GM18517 (cell line): ENCODE results near the gene ASMTL.
"Not testable (repeated sequence)": the region's sequence is repeated elsewhere in the genome, so short reads cannot be mapped to it uniquely, and the experiment has no call there.

ENCODE experiments used
- ATAC-seq: cut with Tn5 transposase; IDR thresholded peaks from one replicate; pipeline ENCODE4 v1.9.1; 2021; ENCODE audit warnings: mild to moderate bottlenecking, moderate library complexity; ENCODE audit not compliant: unreplicated experiment

ASMTL gene

DNA sequence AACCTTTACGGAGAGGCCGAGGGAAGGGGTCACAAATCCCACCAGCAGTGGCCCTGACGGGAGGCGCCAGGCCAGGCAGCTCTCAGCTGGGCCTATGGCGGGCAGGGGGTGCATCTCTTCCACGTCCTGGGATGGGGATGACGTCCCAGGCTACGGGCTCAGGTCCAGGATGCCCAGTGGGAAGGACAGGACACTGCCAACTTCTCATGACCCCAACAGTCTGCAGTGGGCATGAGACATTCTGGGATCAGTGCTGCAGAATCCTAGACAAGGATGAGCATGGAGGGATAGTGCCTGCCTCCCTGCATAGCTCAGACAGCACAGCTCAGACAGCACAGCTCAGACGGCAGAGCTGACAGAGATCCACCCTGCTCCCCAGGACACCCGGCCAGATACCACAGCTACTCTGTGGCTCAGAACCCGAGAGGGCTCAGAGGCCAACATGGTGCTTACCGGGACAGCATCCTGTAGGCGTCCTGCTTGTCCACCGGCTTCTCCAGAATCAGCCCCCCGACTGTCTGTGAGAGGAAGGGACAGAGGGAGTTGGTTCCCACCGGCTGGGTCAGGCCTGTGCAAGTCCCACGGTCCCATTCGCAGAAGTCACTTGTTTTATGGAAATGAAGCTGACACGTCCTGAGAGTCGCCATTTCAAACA is 17.3 kb downstream of the ASMTL start:
- no peak for ATAC-seq

DNA sequence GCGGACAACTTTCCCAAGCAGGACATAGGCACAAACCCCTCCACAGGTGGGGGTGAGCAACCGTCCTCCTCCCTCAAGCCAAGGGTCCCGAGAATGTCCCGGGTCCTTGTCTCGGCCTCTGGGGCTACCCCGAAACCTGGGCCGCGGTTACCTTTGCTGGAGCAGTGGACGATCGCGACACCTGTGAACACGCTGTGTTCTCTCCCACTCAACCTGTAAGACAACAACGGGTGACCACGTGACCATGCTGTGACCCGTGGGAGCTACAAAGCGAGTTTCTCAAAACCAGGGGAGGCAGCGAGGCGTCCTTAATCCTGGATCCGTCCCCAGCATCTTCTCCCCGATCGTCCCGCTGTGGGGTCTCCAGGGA is 17.9 kb downstream of the ASMTL start:
- ATAC-seq: no peak

DNA sequence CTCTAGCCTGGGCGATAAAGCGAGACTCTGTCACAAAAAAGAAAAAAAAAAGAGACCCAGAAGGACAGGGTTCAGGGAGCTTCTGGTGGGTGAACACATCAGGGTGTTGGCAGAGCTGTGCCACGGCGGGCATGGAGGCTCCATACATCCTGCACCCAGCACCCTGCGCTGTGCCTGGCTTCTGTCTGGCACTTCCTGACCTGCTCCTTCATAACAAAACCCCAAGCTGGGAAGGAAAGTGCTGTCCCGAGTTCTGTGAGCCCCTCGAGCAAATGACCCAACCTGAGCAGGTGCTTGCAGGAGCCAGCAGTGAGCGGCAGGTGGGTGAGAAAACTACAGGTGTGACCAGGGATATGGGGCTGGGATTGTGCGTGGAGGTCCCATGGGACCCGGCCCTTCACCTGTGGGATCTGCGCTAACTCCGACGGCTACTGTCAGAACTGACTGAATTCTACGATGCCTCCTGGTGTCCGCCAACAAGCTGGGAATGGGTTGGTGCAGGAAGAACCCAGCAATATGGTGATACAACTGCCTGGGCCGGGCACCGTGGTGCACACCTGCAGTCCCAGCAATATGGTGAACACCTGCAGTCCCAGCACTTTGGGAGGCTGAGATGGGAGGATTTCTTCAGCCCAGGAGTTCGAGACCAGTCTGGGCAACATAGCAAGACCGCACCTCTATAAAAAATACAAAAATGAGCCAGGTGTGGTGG is 18.9 kb downstream of the ASMTL start:
- no peak for ATAC-seq

DNA sequence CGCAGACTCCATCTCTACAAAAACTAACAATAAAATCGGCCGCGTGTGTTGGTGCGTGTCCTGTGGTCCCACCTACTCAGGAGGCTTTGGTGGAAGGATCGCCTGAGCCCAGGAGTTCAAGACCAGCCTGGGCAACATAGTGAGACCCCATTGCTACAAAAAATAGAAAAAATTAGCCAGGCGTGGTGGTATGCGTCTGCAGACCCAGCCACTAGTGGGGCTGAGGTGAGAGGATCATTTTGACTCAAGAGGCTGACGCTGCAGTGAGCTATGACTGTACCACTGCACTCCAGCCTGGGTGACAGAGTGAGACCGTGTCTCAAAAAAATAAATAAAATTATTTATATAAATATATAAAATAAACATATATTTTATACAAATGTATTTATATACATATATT is 22.3 kb downstream of the ASMTL start:
- ATAC-seq: no peak

DNA sequence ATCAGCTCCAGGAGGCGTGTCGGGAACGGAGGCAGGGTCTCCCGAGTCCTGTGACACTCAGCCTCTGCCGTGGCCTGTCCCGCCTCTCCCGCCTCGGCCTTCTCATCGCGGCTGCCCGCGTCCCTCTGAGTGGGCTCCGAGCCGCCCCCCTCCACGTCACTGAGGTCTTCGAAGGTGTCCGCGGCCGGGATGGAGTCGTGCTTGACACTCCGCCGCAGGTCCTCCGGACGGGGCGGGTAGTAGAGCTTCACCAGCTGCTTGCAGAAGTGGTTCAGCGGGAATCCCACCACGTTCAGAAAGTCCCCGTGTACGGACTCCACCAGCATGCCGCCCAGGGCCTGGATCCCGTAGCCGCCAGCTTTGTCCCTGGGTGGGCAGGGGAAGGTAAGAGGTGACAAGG is 25.0 kb downstream of the ASMTL start:
- ATAC-seq: no peak

DNA sequence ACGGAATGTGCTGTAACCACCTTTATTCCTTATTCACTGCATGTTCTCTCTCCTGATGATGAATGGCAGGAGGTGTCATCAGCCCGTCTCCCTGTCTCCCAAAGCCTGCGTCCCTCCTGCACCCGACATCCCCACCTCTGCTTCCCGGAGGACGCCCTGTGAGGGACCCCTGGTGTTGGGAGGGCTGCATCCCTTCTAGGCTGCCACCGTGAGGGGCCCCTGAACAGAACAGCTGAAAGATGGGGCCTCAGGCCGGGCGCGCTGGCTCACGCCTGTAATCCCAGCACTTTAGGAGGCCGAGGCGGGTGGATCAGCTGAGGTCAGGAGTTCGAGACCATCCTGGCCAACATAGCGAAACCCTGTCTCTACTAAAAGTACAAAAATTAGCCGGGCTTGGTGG is 26.4 kb downstream of the ASMTL start:
- not testable (repeated sequence) for ATAC-seq

DNA sequence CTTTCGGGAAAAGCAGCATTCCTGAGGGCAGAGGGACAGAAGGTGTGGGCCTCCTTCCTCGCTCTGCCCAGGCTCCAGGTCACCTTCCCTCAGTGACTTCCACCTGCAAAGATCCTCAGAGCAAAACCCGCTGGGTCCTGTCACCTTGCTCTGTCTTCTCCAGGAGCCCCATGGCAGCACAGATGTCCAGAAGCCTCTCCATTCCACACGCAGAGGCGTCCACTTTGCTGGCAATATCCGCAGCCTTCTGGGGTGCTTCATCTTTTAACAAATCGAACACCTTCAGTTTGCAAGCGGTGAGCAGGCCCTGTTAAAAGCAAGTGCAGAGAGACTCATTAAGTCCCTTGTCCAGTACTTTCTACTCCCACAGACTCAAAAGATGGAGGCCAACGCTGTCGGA is 27.3 kb downstream of the ASMTL start:
- no peak for ATAC-seq

DNA sequence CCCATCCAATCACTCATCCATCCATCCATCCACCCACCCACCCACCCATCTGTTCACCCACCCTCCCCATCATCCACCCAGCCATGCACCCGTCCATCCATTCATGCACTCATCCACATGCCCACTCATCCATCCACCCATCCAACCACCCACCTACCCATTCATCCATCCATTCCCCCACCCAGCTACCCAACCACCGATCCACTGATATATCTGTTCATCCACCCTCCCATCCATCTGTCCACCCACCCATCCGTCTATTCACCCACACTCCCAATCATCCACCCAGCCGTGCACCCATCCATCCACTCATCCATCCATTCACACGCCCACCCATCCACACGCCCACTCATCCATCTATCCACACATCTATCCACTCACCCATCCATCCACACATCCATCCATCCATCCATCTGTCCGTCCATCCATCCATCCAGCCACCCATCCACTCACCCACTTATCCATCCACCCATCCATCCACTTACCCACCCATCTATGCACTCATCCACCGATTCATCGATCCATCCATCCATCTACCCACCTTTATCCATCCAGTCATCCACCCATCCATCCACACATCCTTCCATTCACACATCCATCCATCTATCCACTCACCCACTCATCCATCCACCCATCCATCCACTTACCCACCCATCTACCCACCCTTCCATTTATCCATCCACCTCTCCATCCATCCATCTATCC is 28.4 kb downstream of the ASMTL start:
- ATAC-seq: no peak

DNA sequence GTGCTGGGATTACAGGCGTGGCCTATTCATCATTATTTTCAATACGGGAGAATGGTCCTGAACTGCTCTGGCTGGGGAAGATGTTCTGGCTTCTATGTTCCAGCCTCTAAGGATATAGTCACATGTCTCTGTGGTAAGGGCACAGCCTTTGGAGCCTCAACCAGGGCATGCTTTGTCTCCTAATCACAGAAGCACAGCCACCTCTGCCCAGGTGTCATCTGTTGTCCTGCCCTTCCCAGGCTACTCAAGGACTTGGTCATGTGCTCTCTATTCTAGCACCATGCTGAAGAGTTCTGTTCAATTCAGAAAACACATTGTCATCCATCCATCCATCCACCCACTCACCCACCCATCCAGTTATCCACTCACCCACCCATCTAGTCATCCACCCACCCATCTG is 29.5 kb downstream of the ASMTL start:
- no peak for ATAC-seq

DNA sequence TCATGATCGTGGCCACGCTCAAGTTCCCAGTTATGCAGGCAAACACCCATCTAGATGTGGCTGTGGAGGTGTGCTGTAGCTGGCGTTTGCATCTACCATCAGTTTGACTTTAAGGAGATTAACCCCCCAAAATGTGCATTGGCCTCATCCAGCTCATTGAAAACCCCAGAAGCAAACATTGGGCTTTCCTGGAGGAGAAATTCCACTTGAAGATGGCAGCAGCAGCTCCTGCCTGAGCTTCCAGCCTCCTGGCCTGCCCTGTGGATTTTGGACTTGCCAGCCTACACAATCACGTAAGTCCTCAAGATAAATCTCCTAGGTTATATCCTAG is 30.6 kb downstream of the ASMTL start:
- ATAC-seq: no peak

DNA sequence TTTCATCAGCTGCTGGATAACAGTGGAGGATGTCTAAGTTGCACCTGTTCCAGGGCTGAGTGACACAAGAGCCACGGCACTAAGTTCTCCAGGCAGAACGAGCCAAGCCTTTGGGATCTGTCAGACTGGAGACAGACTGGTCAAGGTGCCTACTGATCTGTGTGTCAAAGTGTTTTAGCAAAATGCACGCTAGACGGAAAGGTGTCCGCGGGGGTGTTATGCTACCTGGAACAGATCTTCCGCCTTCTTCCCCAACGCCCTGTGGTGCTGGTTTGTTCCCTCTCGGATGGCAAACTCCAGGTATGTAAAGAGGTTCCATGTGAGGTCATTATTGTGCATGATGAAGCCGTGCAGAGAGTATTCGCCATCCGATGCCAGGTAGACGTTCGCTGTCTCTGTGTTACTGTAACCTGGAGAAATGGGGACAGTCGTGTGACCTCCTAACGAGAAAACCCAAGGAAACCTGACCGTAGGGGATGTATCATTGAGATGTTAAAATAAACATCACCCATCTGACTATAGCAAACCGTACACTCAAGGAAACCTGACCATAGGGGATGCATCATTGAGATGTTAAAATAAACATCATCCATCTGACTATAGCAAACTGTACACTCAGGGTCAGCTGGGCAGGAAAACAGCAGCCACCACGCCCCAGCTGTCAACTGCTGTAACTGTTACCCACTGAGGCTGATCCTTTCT is 31.1 kb downstream of the ASMTL start:
- ATAC-seq: no peak

DNA sequence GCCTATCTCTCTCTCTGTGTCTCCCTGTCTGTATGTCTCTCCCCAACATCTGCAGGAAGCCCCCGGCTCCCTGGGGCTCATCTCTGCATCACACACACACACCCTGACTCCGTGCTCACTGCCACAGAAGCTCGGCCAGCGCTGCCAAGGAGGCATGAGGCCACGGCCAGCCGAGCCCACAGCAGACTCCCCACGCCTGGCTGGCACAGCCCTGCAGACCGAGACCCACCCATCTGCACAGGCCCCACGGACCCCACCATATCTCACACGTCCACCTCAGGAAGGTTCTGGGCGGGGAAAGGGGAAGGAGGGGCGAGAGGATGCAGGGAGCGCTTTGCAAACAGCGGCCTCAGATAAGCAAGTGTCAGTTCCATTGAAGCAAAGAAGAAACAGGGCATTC is 32.3 kb downstream of the ASMTL start:
- ATAC-seq: no peak

DNA sequence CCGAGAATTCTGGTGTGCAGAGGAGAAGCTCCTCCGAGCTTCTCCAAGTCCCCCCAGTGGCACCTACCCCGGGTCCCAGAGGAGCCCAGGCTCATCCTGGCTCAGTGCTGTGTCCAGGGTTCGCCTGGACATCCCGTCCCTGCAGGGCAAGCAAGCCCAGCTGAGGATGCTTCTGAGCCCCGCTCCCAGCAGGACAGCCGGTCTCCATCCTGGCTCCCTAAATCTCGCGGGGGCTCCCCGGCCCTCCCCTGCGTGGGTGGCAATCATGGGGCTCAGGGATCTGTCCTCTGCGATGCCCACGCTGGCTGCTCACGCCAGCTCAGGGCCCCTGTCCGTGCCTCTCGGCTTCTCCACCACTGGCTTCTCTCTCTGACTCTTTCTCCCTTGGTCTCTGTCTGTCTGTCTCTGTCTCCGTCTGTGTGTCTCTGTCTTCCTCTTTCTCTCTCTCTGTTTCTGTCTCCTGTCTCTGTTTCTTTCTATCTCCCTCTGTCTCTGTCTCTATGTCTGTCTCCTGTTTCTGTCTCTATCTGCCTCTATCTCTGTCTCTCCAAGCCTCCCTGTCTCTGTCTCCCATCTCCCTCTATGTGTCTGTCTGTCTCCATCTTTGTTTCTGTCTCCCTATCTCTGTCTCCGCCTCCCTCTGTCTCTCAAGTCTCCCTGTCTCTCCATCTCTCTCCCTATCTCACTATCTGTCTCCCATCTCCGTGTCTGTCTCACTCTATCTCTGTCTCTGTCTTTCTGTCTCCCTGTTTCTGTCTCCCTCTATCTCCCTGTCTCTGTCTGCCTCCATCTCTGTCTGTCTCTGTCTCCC is 33.0 kb downstream of the ASMTL start:
- ATAC-seq: no peak

DNA sequence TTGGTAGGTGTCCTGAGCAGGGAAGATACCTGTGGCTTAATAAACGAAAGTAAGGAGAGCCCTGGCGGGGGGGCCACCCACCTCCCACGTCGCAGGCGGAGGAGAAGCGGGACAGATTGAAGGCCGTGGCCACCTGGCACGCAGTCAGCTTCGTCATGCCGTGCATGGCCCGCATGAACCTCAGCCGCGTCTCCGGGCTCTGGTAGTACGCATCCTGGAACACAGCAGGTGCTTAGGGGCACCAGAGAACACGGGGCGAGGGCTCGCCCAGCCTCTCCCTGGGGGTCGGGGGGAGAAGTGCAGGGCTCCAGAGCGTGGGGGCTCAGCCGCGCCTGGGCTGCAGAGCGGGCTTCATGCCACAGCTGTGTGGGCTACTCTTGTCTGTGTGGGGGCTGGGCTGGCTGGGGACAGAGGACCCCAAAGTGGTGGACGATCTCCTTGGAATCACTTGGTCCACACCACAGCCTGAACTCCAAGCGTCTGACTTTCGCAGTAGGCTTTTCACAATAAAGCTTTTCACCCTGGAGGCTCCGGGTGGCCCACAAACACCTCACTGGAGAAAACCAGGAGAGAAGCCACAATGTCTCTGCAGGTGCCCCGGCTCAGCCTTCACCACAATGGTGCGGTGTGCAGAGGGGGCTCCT is 33.7 kb downstream of the ASMTL start:
- ATAC-seq: no peak

DNA sequence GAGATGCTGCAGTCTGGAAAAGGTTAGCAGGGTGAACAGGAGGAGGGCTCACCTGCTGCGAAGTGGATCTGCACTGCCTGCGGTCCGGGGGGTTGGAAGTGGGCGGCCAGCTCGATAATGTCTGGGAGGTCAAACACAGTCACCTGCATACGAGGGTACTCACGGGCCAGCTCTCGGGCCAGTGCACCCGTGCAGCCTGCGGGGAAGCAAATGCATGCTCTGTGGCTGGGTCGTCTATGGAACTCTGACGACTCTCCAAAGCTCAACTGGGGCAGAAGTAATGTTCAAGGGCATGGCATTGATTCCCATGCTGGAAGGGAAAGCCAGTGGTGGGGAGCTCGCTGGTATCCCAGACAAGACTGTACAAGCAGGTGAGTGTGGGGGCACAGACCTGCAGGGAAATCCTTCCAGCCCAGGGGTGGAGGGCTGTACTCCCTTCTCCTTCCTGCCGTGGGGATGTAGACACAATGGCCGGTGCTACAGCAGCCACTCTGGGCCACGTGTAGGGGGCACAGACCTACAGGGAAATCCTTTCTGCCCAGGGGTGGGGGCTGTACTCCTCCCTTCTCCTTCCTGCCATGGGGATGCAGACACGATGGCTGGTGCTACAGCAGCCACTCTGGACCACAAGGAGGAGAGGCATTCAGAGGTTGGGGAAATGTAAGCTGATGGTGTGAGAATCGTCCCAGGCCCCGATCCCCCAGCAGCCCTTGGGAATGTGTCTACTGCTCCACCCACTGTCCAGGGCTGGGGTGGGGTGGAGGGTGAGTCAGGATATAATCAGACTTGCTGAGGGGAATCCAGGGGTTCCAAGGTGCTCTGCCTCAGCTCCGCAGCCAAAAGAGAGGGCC is 34.6 kb downstream of the ASMTL start:
- no peak for ATAC-seq

DNA sequence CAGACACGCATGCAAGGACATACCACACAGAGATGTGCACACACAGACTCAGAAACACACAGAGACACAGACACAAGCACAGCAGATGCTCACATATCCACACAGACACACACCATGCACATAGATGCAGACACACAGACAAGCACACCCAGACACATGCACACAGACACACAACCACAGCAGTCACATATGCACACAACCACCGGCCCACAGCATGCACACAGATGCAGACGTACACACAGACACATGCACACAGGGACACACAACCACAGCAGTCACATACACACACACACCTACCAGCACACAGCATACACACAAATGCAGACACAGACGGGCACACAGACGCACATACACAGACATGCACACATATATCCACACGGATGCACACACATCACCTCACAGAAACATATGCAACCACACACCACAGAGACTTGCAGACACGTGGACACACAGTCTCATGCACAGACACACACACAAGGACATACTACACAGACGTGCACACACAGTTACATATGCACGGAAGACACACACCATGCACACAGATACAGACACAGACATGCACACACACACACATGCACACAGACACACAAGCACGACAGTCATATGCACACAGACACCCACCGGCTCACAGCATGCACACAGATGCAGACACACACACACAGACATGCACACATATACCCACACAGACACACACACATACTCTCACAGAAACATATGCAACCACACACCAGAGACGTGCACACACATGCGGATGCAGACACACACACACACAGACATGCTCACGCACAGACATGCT is 35.5 kb downstream of the ASMTL start:
- no peak for ATAC-seq

DNA sequence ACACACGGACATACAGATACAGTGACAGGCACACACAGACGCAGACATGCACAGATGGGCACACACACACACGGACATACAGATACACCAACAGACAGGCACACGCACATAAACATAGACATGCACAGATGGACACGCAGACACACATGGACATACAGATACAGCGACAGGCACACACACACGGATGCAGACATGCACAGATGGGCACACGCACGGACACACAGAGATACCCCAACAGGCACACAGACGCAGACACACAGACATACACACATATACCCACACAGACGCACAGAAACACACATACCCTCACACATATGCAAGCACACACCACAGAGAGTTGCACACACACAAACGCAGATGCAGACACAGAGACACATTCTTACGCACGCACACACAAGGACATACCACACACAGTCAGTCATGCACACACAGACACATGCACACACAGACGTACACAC is 36.4 kb downstream of the ASMTL start:
- no peak for ATAC-seq

DNA sequence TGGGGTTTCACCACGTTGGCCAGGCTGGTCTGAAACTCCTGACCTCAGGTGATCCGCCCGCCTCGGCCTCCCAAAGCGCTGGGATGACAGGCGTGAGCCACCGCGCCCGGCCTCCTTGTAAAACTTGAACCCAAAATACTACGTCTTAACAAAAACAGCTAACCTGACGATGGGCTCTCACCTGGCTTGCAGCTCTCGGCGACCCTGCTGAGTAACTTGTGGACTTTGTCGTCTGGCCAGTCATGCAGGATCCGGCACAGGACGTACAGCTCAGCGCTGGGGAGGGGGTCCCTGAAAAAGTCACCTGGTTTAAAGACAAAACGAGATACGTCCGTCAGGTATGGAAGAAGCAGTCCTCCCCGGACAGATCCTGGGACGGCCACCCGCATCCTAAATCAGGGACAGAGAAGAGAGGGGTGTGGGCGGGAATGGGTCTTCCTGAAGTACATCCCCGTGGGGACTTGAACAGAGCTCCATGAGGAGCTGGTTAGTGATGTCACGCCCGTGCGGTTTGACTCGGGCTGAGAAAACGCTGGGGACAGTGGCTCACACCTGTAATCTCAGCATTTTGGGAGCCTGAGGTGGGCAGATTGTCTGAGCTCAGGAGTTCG is 40.1 kb downstream of the ASMTL start:
- ATAC-seq: no peak
